Body of pancreas (tissue), 4 donors: ENCODE results near the gene DAP.

ENCODE experiments used
- CTCF ChIP-seq, 7 experiments: fragments of 450-650 bp in 4 of 7; fragments of 200-600 bp in 3 of 7; sonication (generic) in 3 of 7; IDR thresholded peaks; one replicate each; pipeline ENCODE4 v1.5.1; 2016 to 2019; ENCODE audit warnings: antibody characterized with exemption in 7 of 7
- POLR2A ChIP-seq, 3 donors: fragments of 450-650 bp; IDR thresholded peaks; one replicate each; pipeline ENCODE4 v1.6.1; 2016; ENCODE audit warnings: antibody characterized with exemption in 3 of 3, mild to moderate bottlenecking in 2 of 3

- TF ChIP-seq CTCF (IDR thresholded peaks at IDR 0.05) (no peak), POLR2A (IDR thresholded peaks at IDR 0.05) (peak; percentile 28 to 76 (median 70))
These were observed 726 bp downstream of the DAP start for GRCh38 chr5:10760096-10760920.
